Measurements from ENCODE around the gene GPR137B. TPM values are rescaled to one million over a fixed set of nuclear protein-coding genes. Genes with fewer than 3 reads are reported as not detected.
"Not testable (repeated sequence)": the region's sequence is repeated elsewhere in the genome, so short reads cannot be mapped to it uniquely, and the experiment has no call there.

The GPR137B gene
- total RNA-seq (2.9 TPM), polyA plus RNA-seq (ENCODE audit: insufficient read depth in 1 of 8, insufficient read length in 8 of 8, low replicate concordance in 1 of 8) (10 to 100 TPM in 1 of 8 donors, 1 to 10 TPM in 7; 3.7 to 13.2 (median 5.4) TPM)
- long read RNA-seq, donor 1: 0 reads
- long read RNA-seq, donor 2, partial matches to known transcripts: 0 of 1 reads
- long read RNA-seq, donor 2, other reads (novel, unspliced or antisense): 0 of 1 reads
- long read RNA-seq, donor 3, partial matches to known transcripts: 0 of 2 reads
- long read RNA-seq, donor 3, other reads (novel, unspliced or antisense): 0 of 2 reads
- long read RNA-seq, donor 4: 0 reads
- long read RNA-seq, donor 5, partial matches to known transcripts: 0 of 3 reads
- long read RNA-seq, donor 5, other reads (novel, unspliced or antisense): 0 of 3 reads
- long read RNA-seq, donor 6, partial matches to known transcripts: 0 of 3 reads
- long read RNA-seq, donor 6, other reads (novel, unspliced or antisense): 0 of 3 reads
- long read RNA-seq, donor 7: 0 reads
- long read RNA-seq, donor 8: 0 reads
- long read RNA-seq, donor 9, partial matches to known transcripts: 0 of 1 reads
- long read RNA-seq, donor 9, other reads (novel, unspliced or antisense): 0 of 1 reads
- long read RNA-seq, donor 10: 0 reads
- long read RNA-seq, donor 11, partial matches to known transcripts: 0 of 2 reads
- long read RNA-seq, donor 11, other reads (novel, unspliced or antisense): 0 of 2 reads

- Histone ChIP-seq H3K4me1 (ENCODE audit: control insufficient read depth, insufficient read depth, low read length) (peaks cover 15% of the 10 kb centered on the region), H3K27ac (ENCODE audit: low read length) (no peak within 1 kb of the TSS), H3K27me3 (ENCODE audit: control insufficient read depth, insufficient read depth, low read length) (peaks cover 44% of the 10 kb centered on the region), H3K9me3 (replicated peaks; ENCODE audit: control insufficient read depth, low read depth, low read length) (no peaks in the 10 kb centered on the region), H3K36me3 (ENCODE audit: control insufficient read depth, insufficient read depth, low read length) (no peaks in the 10 kb centered on the region), H3K4me3 (ENCODE audit: low read length) (peak within 1 kb of the TSS; percentile 56)
- WGBS (ENCODE audit: insufficient coverage): 1% methylated on average over 73 of the region's 105 CpGs
- peak; percentile 74 for DNase-seq
Observed at GRCh38 chr1:236142253-236143103, at the start of gene GPR137B. GPR137B (plus strand) TSS chr1:236142539; CDS start chr1:236142623, 84 bp downstream.

GRCh38 chr1:236092899-236093298 lies 49.4 kb upstream of the GPR137B start:
- no peak for DNase-seq
- Histone ChIP-seq H3K4me1 (ENCODE audit: control insufficient read depth, insufficient read depth, low read length) (peaks cover 4% of the 10 kb centered on the region), H3K9me3 (replicated peaks; ENCODE audit: control insufficient read depth, low read depth, low read length) (peaks cover 4% of the 10 kb centered on the region), H3K27ac (ENCODE audit: low read length) (no peak overlapping the region), H3K27me3 (ENCODE audit: control insufficient read depth, insufficient read depth, low read length) (no peaks in the 10 kb centered on the region), H3K4me3 (ENCODE audit: low read length) (no peak overlapping the region), H3K36me3 (ENCODE audit: control insufficient read depth, insufficient read depth, low read length) (no peaks in the 10 kb centered on the region)
- WGBS (ENCODE audit: insufficient coverage): 92% methylated on average over 2 of the region's 5 CpGs

- no CpG with 5 or more reads among the region's 3 CpGs for WGBS (ENCODE audit: insufficient coverage)
- Histone ChIP-seq H3K36me3 (ENCODE audit: control insufficient read depth, insufficient read depth, low read length) (no peaks in the 10 kb centered on the region), H3K4me3 (ENCODE audit: low read length) (no peak overlapping the region), H3K27ac (ENCODE audit: low read length) (no peak overlapping the region), H3K4me1 (ENCODE audit: control insufficient read depth, insufficient read depth, low read length) (peaks cover 18% of the 10 kb centered on the region), H3K27me3 (ENCODE audit: control insufficient read depth, insufficient read depth, low read length) (no peaks in the 10 kb centered on the region), H3K9me3 (replicated peaks; ENCODE audit: control insufficient read depth, low read depth, low read length) (peaks cover 4% of the 10 kb centered on the region)
- no peak for DNase-seq
Observed at GRCh38 chr1:236095705-236096520, 46.4 kb upstream of the GPR137B start.

- H3K27me3 ChIP-seq (ENCODE audit: control insufficient read depth, insufficient read depth, low read length); H3K9me3 ChIP-seq (replicated peaks; ENCODE audit: control insufficient read depth, low read depth, low read length); H3K36me3 ChIP-seq (ENCODE audit: control insufficient read depth, insufficient read depth, low read length); H3K27ac ChIP-seq (ENCODE audit: low read length); H3K4me3 ChIP-seq (ENCODE audit: low read length): not testable (repeated sequence)
- DNase-seq: peak; percentile 84
- H3K4me1 ChIP-seq (ENCODE audit: control insufficient read depth, insufficient read depth, low read length): peaks cover 14% of the 10 kb centered on the region
- 76% methylated on average over 11 of the region's 15 CpGs for WGBS (ENCODE audit: insufficient coverage)
Observed at GRCh38 chr1:236096660-236097482, 45.5 kb upstream of the GPR137B start.

GRCh38 chr1:236098267-236098666 lies 44.1 kb upstream of the GPR137B start:
- Histone ChIP-seq H3K27me3 (ENCODE audit: control insufficient read depth, insufficient read depth, low read length) (no peaks in the 10 kb centered on the region), H3K36me3 (ENCODE audit: control insufficient read depth, insufficient read depth, low read length) (no peaks in the 10 kb centered on the region), H3K4me3 (ENCODE audit: low read length) (no peak overlapping the region), H3K4me1 (ENCODE audit: control insufficient read depth, insufficient read depth, low read length) (peaks cover 14% of the 10 kb centered on the region), H3K27ac (ENCODE audit: low read length) (no peak overlapping the region), H3K9me3 (replicated peaks; ENCODE audit: control insufficient read depth, low read depth, low read length) (peaks cover 4% of the 10 kb centered on the region)
- 31% methylated on average over 1 of the region's 1 CpG for WGBS (ENCODE audit: insufficient coverage)
- no peak for DNase-seq

GRCh38 chr1:236099355-236099974 lies 42.9 kb upstream of the GPR137B start:
- peak overlapping the region; percentile 51 for H3K27ac ChIP-seq (ENCODE audit: low read length)
- peaks cover 4% of the 10 kb centered on the region for H3K9me3 ChIP-seq (replicated peaks; ENCODE audit: control insufficient read depth, low read depth, low read length)
- DNase-seq: peak; percentile 77
- 19% methylated on average over 3 of the region's 12 CpGs for WGBS (ENCODE audit: insufficient coverage)
- H3K36me3 ChIP-seq (ENCODE audit: control insufficient read depth, insufficient read depth, low read length): no peaks in the 10 kb centered on the region
- H3K4me1 ChIP-seq (ENCODE audit: control insufficient read depth, insufficient read depth, low read length): peaks cover 14% of the 10 kb centered on the region
- no peak overlapping the region for H3K4me3 ChIP-seq (ENCODE audit: low read length)
- H3K27me3 ChIP-seq (ENCODE audit: control insufficient read depth, insufficient read depth, low read length): no peaks in the 10 kb centered on the region

- 96% methylated on average over 13 of the region's 15 CpGs for WGBS (ENCODE audit: insufficient coverage)
- no peak for DNase-seq
- Histone ChIP-seq H3K27ac (ENCODE audit: low read length) (no peak overlapping the region), H3K9me3 (replicated peaks; ENCODE audit: control insufficient read depth, low read depth, low read length) (peaks cover 4% of the 10 kb centered on the region), H3K4me3 (ENCODE audit: low read length) (no peak overlapping the region), H3K4me1 (ENCODE audit: control insufficient read depth, insufficient read depth, low read length) (peaks cover 14% of the 10 kb centered on the region), H3K36me3 (ENCODE audit: control insufficient read depth, insufficient read depth, low read length) (no peaks in the 10 kb centered on the region), H3K27me3 (ENCODE audit: control insufficient read depth, insufficient read depth, low read length) (no peaks in the 10 kb centered on the region)
Observed at GRCh38 chr1:236100799-236101198, 41.5 kb upstream of the GPR137B start.

GRCh38 chr1:236101233-236102200 lies 40.8 kb upstream of the GPR137B start:
- DNase-seq: no peak
- no peaks in the 10 kb centered on the region for H3K27me3 ChIP-seq (ENCODE audit: control insufficient read depth, insufficient read depth, low read length)
- WGBS (ENCODE audit: insufficient coverage): 83% methylated on average over 8 of the region's 10 CpGs
- peaks cover 14% of the 10 kb centered on the region for H3K4me1 ChIP-seq (ENCODE audit: control insufficient read depth, insufficient read depth, low read length)
- peaks cover 4% of the 10 kb centered on the region for H3K9me3 ChIP-seq (replicated peaks; ENCODE audit: control insufficient read depth, low read depth, low read length)
- H3K36me3 ChIP-seq (ENCODE audit: control insufficient read depth, insufficient read depth, low read length): no peaks in the 10 kb centered on the region
- H3K27ac ChIP-seq (ENCODE audit: low read length): no peak overlapping the region
- no peak overlapping the region for H3K4me3 ChIP-seq (ENCODE audit: low read length)
